D341Med (cell line): ENCODE data around the gene ANKRD40.

Experiments used
- DNase-seq: peaks from one replicate; pipeline ENCODE4 v3.0.0; 2012; ENCODE audit warnings: low spot score

The ANKRD40 gene

DNA sequence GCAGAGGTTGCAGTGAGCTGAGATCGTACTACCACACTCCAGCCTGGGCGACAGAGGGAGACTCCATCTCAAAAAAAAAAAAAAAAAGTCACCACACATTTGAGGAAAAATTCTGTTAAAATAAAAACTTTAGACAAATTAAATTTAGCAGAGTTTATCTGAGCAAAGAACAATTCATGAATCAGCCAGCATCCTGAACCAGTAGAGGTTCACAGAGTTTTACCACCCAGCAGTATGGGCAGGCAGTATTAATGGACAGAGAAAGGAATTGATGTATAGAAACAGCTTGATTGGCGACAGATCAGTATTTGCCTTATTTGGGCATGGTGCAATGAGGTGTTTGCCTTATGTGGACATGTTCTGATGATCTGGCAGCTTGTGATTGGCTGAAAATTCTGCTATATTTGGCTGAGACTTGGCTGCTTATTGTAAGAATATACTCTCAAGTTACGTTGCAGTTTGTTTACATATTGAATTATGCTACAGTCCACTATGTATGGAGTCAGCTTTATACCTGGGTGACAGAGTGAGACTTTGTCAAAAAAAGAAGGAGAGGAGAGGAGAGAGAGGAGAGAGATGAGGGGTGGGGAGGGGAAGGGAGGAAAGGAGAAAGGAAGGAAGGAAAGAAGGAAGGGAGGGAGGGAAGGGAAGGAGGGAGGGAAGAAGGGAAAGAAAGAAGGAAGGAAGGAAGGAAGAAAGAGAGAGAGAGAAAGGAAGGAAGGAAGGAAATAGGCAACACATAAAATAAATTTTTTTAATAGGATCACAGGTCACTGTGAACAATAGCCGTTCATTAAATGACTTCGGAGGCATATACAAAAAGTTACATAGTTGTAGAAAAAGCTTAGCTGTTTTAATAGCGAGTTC lies 58.4 kb downstream of the ANKRD40 start:
- DNase-seq = no peak

DNA sequence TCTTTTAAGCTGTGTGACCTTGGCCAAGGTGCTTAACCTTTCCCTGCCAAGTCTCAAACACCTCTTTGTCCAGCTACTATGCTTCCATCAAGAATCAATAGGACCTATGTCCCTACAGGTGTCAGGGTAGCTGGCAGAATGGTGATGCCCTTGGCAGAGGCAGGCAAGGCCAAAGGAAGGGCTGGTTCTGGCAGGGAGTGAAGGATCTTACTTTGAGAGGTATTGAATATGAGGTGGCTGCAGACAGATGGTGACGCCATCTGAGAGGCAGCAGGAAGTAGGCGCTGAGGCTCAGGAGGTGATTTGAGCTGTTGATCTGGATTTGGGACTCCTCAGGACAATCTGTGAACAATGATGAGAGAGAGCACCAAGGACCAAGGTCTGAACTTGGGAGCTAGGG lies 60.5 kb downstream of the ANKRD40 start:
- DNase-seq = no peak

DNA sequence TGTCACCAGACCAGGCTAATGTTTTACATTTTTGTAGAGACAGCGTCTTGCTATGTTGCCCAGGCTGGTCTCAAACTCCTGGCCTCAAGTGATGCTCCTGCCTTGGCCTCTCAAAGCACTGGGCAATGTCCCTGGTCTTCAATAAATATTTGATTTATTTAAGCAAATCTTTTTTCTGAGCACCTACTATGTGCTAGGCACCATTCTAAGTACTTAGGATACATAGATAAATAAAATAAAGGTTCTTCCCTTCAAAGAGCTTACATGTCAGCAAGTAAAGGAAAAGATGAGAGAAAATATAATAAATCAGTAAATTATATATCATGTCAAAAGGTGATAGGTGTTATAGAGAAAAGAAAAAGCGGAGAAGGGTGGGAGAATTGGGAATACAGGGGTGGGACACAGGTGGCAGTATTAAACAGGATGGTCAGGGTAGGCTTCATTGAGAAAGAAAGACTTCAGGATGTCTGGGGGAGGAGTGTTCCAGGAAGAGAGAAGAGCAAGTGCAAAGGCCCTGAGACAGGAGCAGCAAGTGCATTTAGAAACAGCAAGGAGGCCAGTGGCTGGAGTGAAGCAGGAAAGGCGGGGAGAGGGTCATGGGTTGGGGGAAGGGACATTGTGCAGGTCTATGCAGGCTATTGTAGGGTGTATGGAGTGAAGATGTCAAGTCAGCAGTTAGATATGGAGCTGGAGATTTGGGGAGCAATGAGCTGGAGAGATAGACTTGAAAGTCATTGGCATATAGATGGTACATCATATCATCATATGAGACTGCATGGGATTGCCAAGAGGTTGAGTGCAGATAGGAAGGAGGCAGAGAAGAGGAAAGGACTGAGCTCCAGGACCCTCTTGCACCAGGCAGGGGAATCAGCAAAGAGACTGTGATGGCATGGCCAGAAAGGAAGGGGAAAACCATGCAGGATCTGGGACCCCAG lies 61.7 kb downstream of the ANKRD40 start:
- no peak for DNase-seq
